GM12865 (cell line): Measurements from ENCODE around the gene SMIM35.

ENCODE experiments used
- DNase-seq: peaks from one replicate; pipeline ENCODE4 v3.0.0; 2010; ENCODE audit warnings: low read depth
- H3K4me3 ChIP-seq: 2 replicates; pipeline ENCODE4 v1.5.1; 2011; ENCODE audit warnings: mild to moderate bottlenecking, low read depth, low read length, control low read depth
- CTCF ChIP-seq: IDR thresholded peaks from 2 replicates; pipeline ENCODE4 v1.5.1; 2011; ENCODE audit warnings: low read length, control low read depth, low read depth, inconsistent platforms; ENCODE audit not compliant: insufficient read depth; ENCODE audit errors: missing control alignments

Gene SMIM35

DNA sequence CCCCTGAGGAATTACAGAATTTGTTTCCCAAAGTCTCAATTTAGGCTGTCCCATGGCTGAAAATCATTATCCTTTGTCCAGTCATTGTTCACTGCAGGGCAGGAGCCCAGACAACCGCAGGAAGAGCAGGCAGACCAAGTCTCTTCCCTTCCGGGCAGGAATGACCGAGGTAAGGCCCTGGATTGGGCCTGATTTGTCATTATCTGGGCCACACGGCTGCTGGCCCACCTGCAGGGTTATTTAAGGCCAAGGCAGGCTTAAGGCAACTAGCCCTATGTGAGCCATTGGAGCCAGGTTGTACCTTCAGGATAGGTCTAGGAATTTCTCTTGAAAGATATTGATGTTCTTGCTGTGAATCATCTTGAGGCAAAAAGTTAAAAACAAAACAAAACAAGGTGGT, 110.3 kb downstream of the SMIM35 start:
- H3K4me3 ChIP-seq, result no peak overlapping the region
- no peak for DNase-seq
- TF ChIP-seq CTCF, result no peak

- TF ChIP-seq CTCF, result no peak
- no peak for DNase-seq
- no peak overlapping the region for H3K4me3 ChIP-seq
Observed at GRCh38 chr11:117973503-117973860, 113.3 kb downstream of the SMIM35 start.

- no peak for DNase-seq
- TF ChIP-seq CTCF, result no peak
- H3K4me3 ChIP-seq, result no peak overlapping the region
Observed at GRCh38 chr11:117972629-117973502, 113.9 kb downstream of the SMIM35 start.

GRCh38 chr11:117972044-117972443, 114.7 kb downstream of the SMIM35 start:
- DNase-seq, result no peak
- no peak for TF ChIP-seq CTCF
- no peak overlapping the region for H3K4me3 ChIP-seq

GRCh38 chr11:117970400-117971024, 116.3 kb downstream of the SMIM35 start:
- no peak for DNase-seq
- no peak for TF ChIP-seq CTCF
- no peak overlapping the region for H3K4me3 ChIP-seq

- no peak for TF ChIP-seq CTCF
- DNase-seq, result no peak
Observed at GRCh38 chr11:117969160-117969991, 117.4 kb downstream of the SMIM35 start.

More at GRCh38 chr11:117969160-117969991, 117.4 kb downstream of the SMIM35 start:
- no peak overlapping the region for H3K4me3 ChIP-seq
